Body of pancreas (tissue), 4 donors: Measurements from ENCODE around the gene LMNA. TPM values are rescaled to one million over a fixed set of nuclear protein-coding genes. Genes with fewer than 3 reads are reported as not detected.

Experiments used
- ATAC-seq: fragments of 150-250 bp; one replicate; pipeline ENCODE4 v1.9.1; 2016
- DNase-seq, 4 donors: peaks; one replicate each; pipeline ENCODE4 v3.0.0-alpha.2; 2019
- H3K27ac ChIP-seq, 4 donors: fragments of 200-600 bp; sonication (generic); 1 replicate in 3 of 4; 2 replicates in 1 of 4; pipeline versions ENCODE4 v1.5.1 to v1.6.1; 2016 to 2019; ENCODE audit warnings: mild to moderate bottlenecking in 1 of 4, mixed read lengths in 1 of 4, moderate library complexity in 1 of 4
- H3K27me3 ChIP-seq, 2 donors: fragments of 200-600 bp; sonication (generic); one replicate each; pipeline ENCODE4 v1.6.0; 2016; ENCODE audit warnings: mild to moderate bottlenecking in 1 of 2
- H3K36me3 ChIP-seq, 2 donors: fragments of 200-600 bp; sonication (generic); replicated peaks in 1 of 2; 2 replicates each; pipeline ENCODE4 v1.5.1; 2016; ENCODE audit warnings: low read depth in 2 of 2; ENCODE audit not compliant: insufficient read depth in 1 of 2
- H3K4me1 ChIP-seq: fragments of 200-600 bp; sonication (generic); one replicate; pipeline ENCODE4 v1.6.0; 2016
- H3K4me3 ChIP-seq, 2 donors: fragments of 200-600 bp; sonication (generic); 1 replicate in 1 of 2; 2 replicates in 1 of 2; pipeline ENCODE4 v1.5.1; 2016 to 2019
- H3K9me3 ChIP-seq, 3 donors: fragments of 200-600 bp; sonication (generic); 1 replicate in 2 of 3; 2 replicates in 1 of 3; pipeline ENCODE4 v1.5.1; 2016
- POLR2A ChIP-seq, 3 donors: fragments of 450-650 bp; IDR thresholded peaks; one replicate each; pipeline ENCODE4 v1.6.1; 2016; ENCODE audit warnings: antibody characterized with exemption in 3 of 3, mild to moderate bottlenecking in 2 of 3
- WGBS, 2 donors: methylation state at CpG; one replicate each; pipeline ENCODE4 v1.1.5; 2017; 5-methylcytosine and 5-hydroxymethylcytosine counted together
- intact Hi-C: fragments of 100-400 bp; cut with DNase I; formaldehyde crosslinking; loops from one replicate; pipeline ENCODE4 v1.15.1; 2023
- total RNA-seq, 2 donors: library from RNA; depleted of rRNA; stranded (reverse); fragments of >200 nt; gene quantifications; one replicate each; pipeline ENCODE4 v1.1.0, GENCODE V29; 2016
- TF ChIP-seq, protein P1 (sequence below), 7 experiments: fragments of 450-650 bp in 4 of 7; fragments of 200-600 bp in 3 of 7; sonication (generic) in 3 of 7; IDR thresholded peaks; one replicate each; pipeline ENCODE4 v1.5.1; 2016 to 2019; ENCODE audit warnings: antibody characterized with exemption in 7 of 7

LMNA gene
- total RNA-seq, 2 donors from 2014 or later, result 152 to 186 TPM

DNA sequence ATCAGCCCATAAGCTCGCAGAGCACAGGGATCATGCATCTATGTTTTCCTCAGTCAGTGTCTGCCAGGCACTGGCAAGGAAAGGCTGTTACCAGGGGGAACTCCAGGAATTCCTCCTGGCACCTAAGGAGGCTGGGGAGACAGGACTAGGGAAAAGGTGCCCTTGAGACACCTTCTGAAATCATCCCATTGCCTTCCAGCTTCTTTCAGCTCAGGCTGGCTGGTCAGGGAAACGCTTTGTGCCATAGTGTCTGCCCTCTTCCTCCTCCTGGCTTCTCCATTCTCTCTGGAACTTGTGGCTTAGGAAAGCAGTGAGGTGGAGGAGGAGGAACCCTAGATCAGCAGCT, 13.8 kb downstream of the LMNA start:
- ATAC-seq (no peak), DNase-seq (no peak)
- intact Hi-C loops, result no loop called here
- Histone ChIP-seq H3K27ac (peak overlapping the region; percentile 81 to 90 (median 86)), H3K36me3 (peaks cover 0 to 2% of the 10 kb centered on the region in 2 donors), H3K9me3 (no peaks in the 10 kb centered on the region), H3K4me3 (no peak overlapping the region), H3K27me3 (no peaks in the 10 kb centered on the region), H3K4me1 (peaks cover 74% of the 10 kb centered on the region)
- no peak for TF ChIP-seq POLR2A (IDR thresholded peaks at IDR 0.05)
- TF ChIP-seq, protein P1, sequence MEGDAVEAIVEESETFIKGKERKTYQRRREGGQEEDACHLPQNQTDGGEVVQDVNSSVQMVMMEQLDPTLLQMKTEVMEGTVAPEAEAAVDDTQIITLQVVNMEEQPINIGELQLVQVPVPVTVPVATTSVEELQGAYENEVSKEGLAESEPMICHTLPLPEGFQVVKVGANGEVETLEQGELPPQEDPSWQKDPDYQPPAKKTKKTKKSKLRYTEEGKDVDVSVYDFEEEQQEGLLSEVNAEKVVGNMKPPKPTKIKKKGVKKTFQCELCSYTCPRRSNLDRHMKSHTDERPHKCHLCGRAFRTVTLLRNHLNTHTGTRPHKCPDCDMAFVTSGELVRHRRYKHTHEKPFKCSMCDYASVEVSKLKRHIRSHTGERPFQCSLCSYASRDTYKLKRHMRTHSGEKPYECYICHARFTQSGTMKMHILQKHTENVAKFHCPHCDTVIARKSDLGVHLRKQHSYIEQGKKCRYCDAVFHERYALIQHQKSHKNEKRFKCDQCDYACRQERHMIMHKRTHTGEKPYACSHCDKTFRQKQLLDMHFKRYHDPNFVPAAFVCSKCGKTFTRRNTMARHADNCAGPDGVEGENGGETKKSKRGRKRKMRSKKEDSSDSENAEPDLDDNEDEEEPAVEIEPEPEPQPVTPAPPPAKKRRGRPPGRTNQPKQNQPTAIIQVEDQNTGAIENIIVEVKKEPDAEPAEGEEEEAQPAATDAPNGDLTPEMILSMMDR (IDR thresholded peaks at IDR 0.05), result no peak
- WGBS, 2 donors, result 36 to 40% methylated on average over 2 of the region's 2 CpGs

DNA sequence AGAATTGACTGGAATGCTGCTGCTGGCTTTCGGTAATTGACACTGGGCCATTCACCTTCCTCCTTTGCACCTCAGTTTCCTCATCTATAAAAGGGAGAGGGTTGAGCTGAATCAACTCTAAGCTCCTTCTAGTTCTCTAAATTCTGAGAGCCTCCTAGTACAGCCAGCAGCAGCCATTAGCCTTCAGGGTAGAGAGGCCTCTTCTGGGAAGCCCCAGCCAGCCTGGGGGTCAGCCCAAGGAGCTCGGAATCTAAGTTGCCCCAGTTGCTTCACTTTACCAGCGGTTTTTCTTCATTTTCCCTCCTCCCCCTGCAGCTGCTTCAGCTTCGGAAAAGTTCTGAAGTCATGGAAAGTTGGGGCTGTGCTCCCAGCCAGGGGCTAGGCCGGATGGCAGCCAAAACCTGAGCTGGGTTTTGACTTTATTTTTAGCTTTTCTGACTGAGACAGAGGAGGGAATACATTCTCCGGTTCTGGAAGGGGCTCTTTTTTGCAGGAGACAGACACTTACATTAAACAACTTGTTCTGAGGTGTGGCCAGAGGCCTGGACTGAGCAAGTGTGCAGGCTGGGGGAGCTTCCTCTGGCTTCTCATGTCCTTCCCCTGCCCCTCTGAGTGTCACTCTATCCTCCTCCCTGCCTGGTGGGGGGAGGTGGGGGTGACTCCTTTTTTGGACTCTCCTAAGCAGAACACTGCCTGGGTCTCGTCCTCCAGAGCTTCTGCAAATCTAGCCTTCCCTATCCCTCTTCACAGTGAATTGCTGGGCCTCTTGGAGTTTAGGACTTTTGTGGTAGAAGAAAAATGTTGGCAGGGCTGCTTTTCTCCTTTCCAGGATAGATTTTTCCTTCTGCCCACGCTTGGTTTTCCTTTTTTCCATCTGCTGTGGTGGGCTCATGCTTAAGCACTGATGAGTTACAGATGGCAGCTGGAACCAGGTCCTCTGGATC, 14.4 kb downstream of the LMNA start:
- H3K27ac ChIP-seq, result peak overlapping the region; percentile 81 to 90 (median 86)
- intact Hi-C loops, result no loop called here
- H3K4me3 ChIP-seq, result no peak overlapping the region
- H3K27me3 ChIP-seq, result no peaks in the 10 kb centered on the region
- H3K9me3 ChIP-seq, result no peaks in the 10 kb centered on the region
- TF ChIP-seq POLR2A (IDR thresholded peaks at IDR 0.05), result no peak
- TF ChIP-seq, protein P1 (IDR thresholded peaks at IDR 0.05), result no peak
- 22 to 30% methylated on average over 8 of the region's 8 CpGs for WGBS, 2 donors
- peaks cover 6 to 7% of the 10 kb centered on the region in 2 donors for H3K36me3 ChIP-seq
- H3K4me1 ChIP-seq, result peaks cover 67% of the 10 kb centered on the region
- ATAC-seq, result no peak
- peak in 1 of 4 donors; percentile 38 for DNase-seq

DNA sequence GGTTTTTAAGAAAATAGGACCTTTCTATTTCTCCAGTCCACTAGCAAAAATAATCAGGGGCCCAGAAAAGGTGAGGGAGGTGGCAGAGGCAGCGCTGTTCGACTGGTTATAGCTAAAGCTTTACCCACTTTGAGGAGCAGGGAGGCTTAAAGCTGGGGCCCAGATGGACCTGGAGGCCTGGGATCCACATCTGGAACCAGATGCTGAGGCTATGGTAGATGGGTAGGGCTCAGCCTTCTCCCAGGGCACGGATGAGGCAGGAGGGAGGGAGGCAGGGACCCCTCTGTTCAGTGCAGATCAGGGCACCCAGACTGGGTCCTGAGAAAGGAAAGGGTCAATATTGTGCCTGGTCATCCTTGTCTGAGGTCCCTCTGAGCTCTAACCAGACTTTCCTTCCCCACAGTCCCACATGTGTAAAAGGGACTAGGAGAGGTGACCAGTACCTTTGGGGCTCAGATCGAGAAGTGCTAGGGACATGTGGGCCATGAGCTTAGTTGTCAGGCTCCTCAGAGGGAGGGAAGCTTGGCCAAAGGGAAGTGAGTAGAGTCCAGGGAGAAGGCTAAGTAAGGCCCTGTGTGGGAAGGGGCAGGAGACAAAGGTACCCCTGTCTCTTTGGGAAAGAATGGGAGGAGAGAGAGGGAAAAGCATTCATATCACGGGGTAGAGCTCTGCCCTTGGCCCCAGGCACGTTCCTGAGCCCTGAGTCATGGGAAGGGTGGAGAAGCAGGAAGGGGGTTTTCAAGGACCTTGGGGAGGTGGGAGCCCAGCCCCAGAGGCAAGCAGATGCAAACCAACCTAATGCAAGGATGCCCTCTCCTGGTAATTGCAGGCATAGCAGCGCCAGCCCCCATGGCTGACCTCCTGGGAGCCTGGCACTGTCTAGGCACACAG, 15.4 kb downstream of the LMNA start:
- Histone ChIP-seq H3K4me1 (peaks cover 57% of the 10 kb centered on the region), H3K36me3 (peaks cover 14 to 17% of the 10 kb centered on the region in 2 donors), H3K4me3 (no peak overlapping the region), H3K27ac (peak overlapping the region; percentile 81 to 90 (median 86)), H3K9me3 (no peaks in the 10 kb centered on the region), H3K27me3 (no peaks in the 10 kb centered on the region)
- WGBS, 2 donors, result 35 to 36% methylated on average over 7 of the region's 7 CpGs
- TF ChIP-seq POLR2A (IDR thresholded peaks at IDR 0.05), result peak in 2 of 3 donors; percentile 50 to 62
- TF ChIP-seq, protein P1 (IDR thresholded peaks at IDR 0.05), result peak; percentile 97 to 99 (median 99)
- DNase-seq (peak; percentile 89 to 94 (median 92)), ATAC-seq (peak; percentile 90)
- intact Hi-C loops, result loop anchor here (2.0 kb wide), 1 partner anchor 33 kb away; no protein-coding TSS in a partner anchor

DNA sequence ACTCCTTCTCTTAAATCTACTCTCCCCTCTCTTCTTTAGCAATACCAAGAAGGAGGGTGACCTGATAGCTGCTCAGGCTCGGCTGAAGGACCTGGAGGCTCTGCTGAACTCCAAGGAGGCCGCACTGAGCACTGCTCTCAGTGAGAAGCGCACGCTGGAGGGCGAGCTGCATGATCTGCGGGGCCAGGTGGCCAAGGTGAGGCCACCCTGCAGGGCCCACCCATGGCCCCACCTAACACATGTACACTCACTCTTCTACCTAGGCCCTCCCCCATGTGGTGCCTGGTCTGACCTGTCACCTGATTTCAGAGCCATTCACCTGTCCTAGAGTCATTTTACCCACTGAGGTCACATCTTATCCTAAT, 16.0 kb downstream of the LMNA start:
- H3K27ac ChIP-seq, result peak overlapping the region; percentile 81 to 90 (median 86)
- H3K27me3 ChIP-seq, result no peaks in the 10 kb centered on the region
- DNase-seq (no peak), ATAC-seq (no peak)
- no peak for TF ChIP-seq POLR2A (IDR thresholded peaks at IDR 0.05)
- TF ChIP-seq, protein P1 (IDR thresholded peaks at IDR 0.05), result no peak
- intact Hi-C loops, result loop anchor here (2.0 kb wide), 1 partner anchor 34 kb away; no protein-coding TSS in a partner anchor
- 75 to 80% methylated on average over 1 to 6 of the region's 6 CpGs for WGBS, 2 donors
- peaks cover 21 to 23% of the 10 kb centered on the region in 2 donors for H3K36me3 ChIP-seq
- no peak overlapping the region for H3K4me3 ChIP-seq
- H3K4me1 ChIP-seq, result peaks cover 51% of the 10 kb centered on the region
- H3K9me3 ChIP-seq, result no peaks in the 10 kb centered on the region
